CD4-positive, alpha-beta memory T cell (primary cell): ENCODE data around the gene PNRC1. TPM values are rescaled to one million over a fixed set of nuclear protein-coding genes. Genes with fewer than 3 reads are reported as not detected.

ENCODE experiments used
- CTCF ChIA-PET: fragments of 350-600 bp; sonication (Branson Sonifier 250); formaldehyde crosslinking; loops from one replicate; lab custom pipeline; 2021; ENCODE audit warnings: inconsistent platforms; ENCODE audit not compliant: partially characterized antibody; lab: Charles Lee
- POLR2A ChIA-PET: fragments of 350-600 bp; sonication (Branson Sonifier 250); formaldehyde crosslinking; loops from one replicate; lab custom pipeline; 2021; ENCODE audit not compliant: partially characterized antibody; lab: Charles Lee
- DNase-seq, 5 donors: peaks; one replicate each; pipeline versions ENCODE4 v3.0.0 to v3.0.0-alpha.2; 2020 to 2022; ENCODE audit warnings: mixed read lengths in 1 of 5
- H3K27ac ChIP-seq: one replicate; pipeline ENCODE4 v1.7.0; 2013; ENCODE audit warnings: low read depth, low read length
- H3K27me3 ChIP-seq: 2 replicates; pipeline ENCODE4 v1.7.0; 2013; ENCODE audit warnings: mild to moderate bottlenecking, low read length, moderate library complexity; ENCODE audit not compliant: insufficient read depth
- H3K36me3 ChIP-seq: 2 replicates; pipeline ENCODE4 v1.7.0; 2013; ENCODE audit warnings: mild to moderate bottlenecking, low read length, moderate library complexity; ENCODE audit not compliant: insufficient read depth
- H3K4me1 ChIP-seq: 2 replicates; pipeline ENCODE4 v1.7.0; 2013; ENCODE audit warnings: mild to moderate bottlenecking, low read length, moderate library complexity; ENCODE audit not compliant: insufficient read depth
- H3K4me3 ChIP-seq, 2 donors: one replicate each; pipeline ENCODE4 v1.7.0; 2013; ENCODE audit warnings: low read length in 2 of 2, mild to moderate bottlenecking in 1 of 2
- H3K9me3 ChIP-seq, 2 donors: one replicate each; pipeline ENCODE4 v1.7.0; 2013; ENCODE audit warnings: low read length in 2 of 2, control low read depth in 1 of 2; ENCODE audit not compliant: control insufficient read depth in 1 of 2
- H3K27ac Mint-ChIP-seq, 7 donors: one replicate each; pipeline ENCODE4 v1.8.0; 2020 to 2021; ENCODE audit warnings: mixed read lengths in 7 of 7, mild to moderate bottlenecking in 6 of 7, inconsistent platforms in 3 of 7, moderate library complexity in 3 of 7
- H3K27me3 Mint-ChIP-seq, 2 donors: one replicate each; pipeline ENCODE4 v1.8.0; 2020 to 2021; ENCODE audit warnings: mixed read lengths in 2 of 2
- H3K36me3 Mint-ChIP-seq, 2 donors: one replicate each; pipeline ENCODE4 v1.8.0; 2020 to 2021; ENCODE audit warnings: mixed read lengths in 2 of 2, inconsistent platforms in 1 of 2, mild to moderate bottlenecking in 1 of 2
- H3K4me1 Mint-ChIP-seq, 4 donors: one replicate each; pipeline ENCODE4 v1.8.0; 2020 to 2021; ENCODE audit warnings: mixed read lengths in 4 of 4, mild to moderate bottlenecking in 1 of 4
- H3K4me3 Mint-ChIP-seq, 8 donors: one replicate each; pipeline ENCODE4 v1.8.0; 2020 to 2021; ENCODE audit warnings: mixed read lengths in 8 of 8, mild to moderate bottlenecking in 7 of 8, moderate library complexity in 6 of 8, inconsistent platforms in 3 of 8
- H3K9me3 Mint-ChIP-seq, 8 donors: one replicate each; pipeline ENCODE4 v1.8.0; 2020 to 2021; ENCODE audit warnings: mixed read lengths in 8 of 8, mild to moderate bottlenecking in 5 of 8, inconsistent platforms in 3 of 8, moderate library complexity in 1 of 8
- intact Hi-C: fragments of 100-400 bp; cut with micrococcal nuclease; formaldehyde crosslinking; loops from one replicate; pipeline ENCODE4 v1.15.1; 2023
- polyA plus RNA-seq, 2 donors: library from polyadenylated mRNA; unstranded; fragments of 300-500 nt; fragmentation: Illumina TruSeq; gene quantifications; one replicate each; pipeline ENCODE4 v1.2.3, GENCODE V29; 2021
- total RNA-seq, 2 experiments: library from RNA; stranded (reverse); gene quantifications; one replicate each; pipeline ENCODE4 v1.2.3, GENCODE V29; 2021

Gene PNRC1
- total and polyA plus RNA-seq, 4 experiments from 2014 or later, result 390 to 667 (median 569) TPM

GRCh38 chr6:89116702-89117101 is 36.2 kb downstream of the PNRC1 start:
- CTCF ChIA-PET, result interaction anchor here (1.9 to 4.1 kb wide), 2 partner anchors 37 to 134 kb away, joined by 5 to 13 read pairs; partner anchors contain the start of gene PNRC1
- intact Hi-C loops, result no loop called here

GRCh38 chr6:89117211-89118108 is 36.9 kb downstream of the PNRC1 start, which contains the start of gene SRSF12:
TSS of gene SRSF12 (minus strand) at chr6:89118071. CDS start at chr6:89117887, 184 bp downstream.
- CTCF ChIA-PET, result interaction anchor here (0.9 to 4.1 kb wide), 3 partner anchors 35 to 135 kb away, joined by 3 to 13 read pairs (median 5); partner anchors contain the start of gene PNRC1
- H3K4me1 ChIP-seq, result peaks cover 7% of the 10 kb centered on the region
- no peaks in the 10 kb centered on the region for H3K9me3 Mint-ChIP-seq
- intact Hi-C loops, result no loop called here
- no peaks in the 10 kb centered on the region for H3K36me3 ChIP-seq
- H3K9me3 ChIP-seq, result no peaks in the 10 kb centered on the region
- peak within 1 kb of the TSS in 4 of 7 donors; percentile 1 to 71 (median 34) for H3K27ac Mint-ChIP-seq
- H3K27me3 ChIP-seq, result no peaks in the 10 kb centered on the region
- H3K4me1 Mint-ChIP-seq, result peaks cover 6 to 14% (median 11%) of the 10 kb centered on the region in 4 donors
- POLR2A ChIA-PET, result interaction anchor here (1.1 to 1.9 kb wide), 4 partner anchors 9 to 37 kb away, joined by 3 to 14 read pairs (median 4); partner anchors contain the start of gene PNRC1
- no peaks in the 10 kb centered on the region for H3K36me3 Mint-ChIP-seq
- peak within 1 kb of the TSS; percentile 75 to 91 (median 84) for H3K4me3 Mint-ChIP-seq
- H3K27me3 Mint-ChIP-seq, result no peaks in the 10 kb centered on the region
- peak; percentile 18 to 46 (median 36) for DNase-seq
- peak within 1 kb of the TSS in 1 of 2 donors; percentile 58 for H3K4me3 ChIP-seq
- H3K27ac ChIP-seq, result no peak within 1 kb of the TSS

More at GRCh38 chr6:89116702-89117101, 36.2 kb downstream of the PNRC1 start:
- Histone ChIP-seq H3K4me1 (peaks cover 7% of the 10 kb centered on the region), H3K4me3 (peak overlapping the region in 1 of 2 donors; percentile 58), H3K27ac (no peak overlapping the region), H3K9me3 (no peaks in the 10 kb centered on the region), H3K36me3 (no peaks in the 10 kb centered on the region), H3K27me3 (no peaks in the 10 kb centered on the region)
- DNase-seq, result no peak
- Mint-ChIP-seq H3K36me3 (no peaks in the 10 kb centered on the region), H3K9me3 (no peaks in the 10 kb centered on the region), H3K4me3 (peak overlapping the region; percentile 74 to 91 (median 84)), H3K27me3 (no peaks in the 10 kb centered on the region), H3K4me1 (peaks cover 6 to 14% (median 11%) of the 10 kb centered on the region in 4 donors), H3K27ac (peak overlapping the region in 2 of 7 donors; percentile 15 to 71)
- POLR2A ChIA-PET, result interaction anchor here (1.1 to 1.9 kb wide), 4 partner anchors 9 to 36 kb away, joined by 3 to 14 read pairs (median 4); partner anchors contain the start of gene PNRC1

DNA sequence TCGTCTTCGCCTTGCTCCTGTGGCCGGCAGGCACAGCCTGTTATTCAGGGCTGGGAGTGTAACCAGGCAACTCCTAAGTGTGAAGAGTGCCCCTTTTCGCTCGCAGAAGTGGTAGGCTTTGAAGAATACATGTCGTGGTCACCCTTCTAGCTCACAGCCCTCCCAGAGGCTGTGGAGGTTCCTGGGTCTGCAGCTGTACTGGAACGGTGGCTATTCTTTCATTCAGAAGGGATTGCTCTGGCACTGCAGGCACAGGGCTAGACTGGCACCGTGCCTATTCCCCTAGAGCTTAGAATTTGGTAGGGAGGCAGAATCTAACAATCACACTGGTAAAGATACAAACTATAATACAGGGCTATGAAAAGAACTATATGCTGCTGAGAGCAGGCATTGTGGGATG is 38.4 kb downstream of the PNRC1 start:
- peak overlapping the region; percentile 23 to 75 (median 68) for H3K4me3 Mint-ChIP-seq
- peak overlapping the region in 1 of 7 donors; percentile 66 for H3K27ac Mint-ChIP-seq
- Histone ChIP-seq H3K4me3 (no peak overlapping the region), H3K36me3 (no peaks in the 10 kb centered on the region), H3K27ac (no peak overlapping the region), H3K27me3 (no peaks in the 10 kb centered on the region), H3K4me1 (peaks cover 7% of the 10 kb centered on the region), H3K9me3 (no peaks in the 10 kb centered on the region)
- DNase-seq, result no peak
- intact Hi-C loops, result no loop called here
- no peaks in the 10 kb centered on the region for H3K27me3 Mint-ChIP-seq
- H3K9me3 Mint-ChIP-seq, result no peaks in the 10 kb centered on the region
- H3K4me1 Mint-ChIP-seq, result peaks cover 6 to 14% (median 11%) of the 10 kb centered on the region in 4 donors
- ChIA-PET POLR2A (interaction anchor here (1.1 kb wide), 1 partner anchor 39 kb away, joined by 4 read pairs; the partner anchor contains the start of gene PNRC1), CTCF (interaction anchor here (0.7 to 4.1 kb wide), 2 partner anchors 39 to 135 kb away, joined by 5 to 13 read pairs; partner anchors contain the start of gene PNRC1)
- no peaks in the 10 kb centered on the region for H3K36me3 Mint-ChIP-seq

- H3K4me3 ChIP-seq, result no peak overlapping the region
- ChIA-PET CTCF (interaction anchor here (0.7 to 1.4 kb wide), 5 partner anchors 9 to 138 kb away, joined by 3 to 4 read pairs (median 3); no protein-coding TSS in a partner anchor), POLR2A (interaction anchor here (1.0 to 1.2 kb wide), 3 partner anchors 25 to 39 kb away, joined by 3 to 5 read pairs (median 3); partner anchors contain the start of genes PM20D2 and PNRC1)
- H3K4me1 ChIP-seq, result peaks cover 7% of the 10 kb centered on the region
- no peaks in the 10 kb centered on the region for H3K36me3 ChIP-seq
- no peaks in the 10 kb centered on the region for H3K27me3 ChIP-seq
- intact Hi-C loops, result loop anchor here (5.0 kb wide), 2 partner anchors 122 to 252 kb away; no protein-coding TSS in a partner anchor
- no peak overlapping the region for H3K27ac ChIP-seq
- Mint-ChIP-seq H3K9me3 (no peaks in the 10 kb centered on the region), H3K27ac (no peak overlapping the region), H3K4me3 (peak overlapping the region in 1 of 8 donors; percentile 35), H3K36me3 (no peaks in the 10 kb centered on the region), H3K4me1 (peaks cover 6 to 14% (median 11%) of the 10 kb centered on the region in 4 donors), H3K27me3 (no peaks in the 10 kb centered on the region)
- H3K9me3 ChIP-seq, result no peaks in the 10 kb centered on the region
- DNase-seq, result no peak
Observed at GRCh38 chr6:89120371-89120770, 39.8 kb downstream of the PNRC1 start.

DNA sequence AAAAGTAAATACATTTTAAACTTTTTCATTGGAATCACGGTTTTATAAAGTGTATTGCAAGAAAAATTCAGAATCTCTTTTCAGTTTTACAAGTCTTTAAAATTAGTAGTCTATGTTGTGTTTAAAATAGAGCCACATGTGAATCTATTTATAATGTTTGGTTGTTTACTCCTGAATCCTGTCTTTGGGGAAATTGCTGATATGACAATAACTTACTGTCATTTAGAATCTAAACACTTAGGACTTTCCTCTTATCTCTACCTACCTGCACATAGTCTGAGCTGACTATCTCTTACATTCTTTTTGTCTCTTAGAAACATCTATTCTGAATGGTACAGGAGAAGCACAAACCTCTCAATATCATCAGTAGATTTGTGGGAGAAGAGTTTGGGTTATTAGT is 41.4 kb downstream of the PNRC1 start:
- ChIA-PET POLR2A (no interaction called here), CTCF (interaction anchor here (0.7 to 1.5 kb wide), 5 partner anchors 13 to 245 kb away, joined by 3 to 4 read pairs (median 3); no protein-coding TSS in a partner anchor)
- Histone ChIP-seq H3K9me3 (no peaks in the 10 kb centered on the region), H3K27me3 (no peaks in the 10 kb centered on the region), H3K4me3 (no peak overlapping the region), H3K36me3 (no peaks in the 10 kb centered on the region), H3K27ac (no peak overlapping the region), H3K4me1 (peaks cover 4% of the 10 kb centered on the region)
- Mint-ChIP-seq H3K4me3 (no peak overlapping the region), H3K27me3 (no peaks in the 10 kb centered on the region), H3K4me1 (peaks cover 4 to 12% (median 8%) of the 10 kb centered on the region in 4 donors), H3K9me3 (peaks cover 0 to 2% (median 0%) of the 10 kb centered on the region in 8 donors), H3K36me3 (peaks cover 0 to 2% of the 10 kb centered on the region in 2 donors), H3K27ac (no peak overlapping the region)
- DNase-seq, result no peak
- intact Hi-C loops, result loop anchor here (2.0 to 5.0 kb wide), 4 partner anchors 120 to 489 kb away; no protein-coding TSS in a partner anchor

GRCh38 chr6:89122625-89123024 is 42.1 kb downstream of the PNRC1 start:
- CTCF ChIA-PET, result interaction anchor here (0.6 to 1.3 kb wide), 7 partner anchors 12 to 245 kb away, joined by 3 to 4 read pairs (median 3); no protein-coding TSS in a partner anchor
- no peak overlapping the region for H3K27ac ChIP-seq
- POLR2A ChIA-PET, result interaction anchor here (0.6 kb wide), 1 partner anchor 42 kb away, joined by 3 read pairs; the partner anchor contains the start of gene PNRC1
- no peaks in the 10 kb centered on the region for H3K4me1 ChIP-seq
- H3K27ac Mint-ChIP-seq, result no peak overlapping the region
- DNase-seq, result peak in 3 of 5 donors; percentile 15 to 26 (median 19)
- no peak overlapping the region for H3K4me3 ChIP-seq
- no peaks in the 10 kb centered on the region for H3K36me3 ChIP-seq
- H3K9me3 Mint-ChIP-seq, result peaks cover 0 to 3% (median 0%) of the 10 kb centered on the region in 8 donors
- H3K36me3 Mint-ChIP-seq, result peaks cover 0 to 4% of the 10 kb centered on the region in 2 donors
- H3K27me3 Mint-ChIP-seq, result no peaks in the 10 kb centered on the region
- peaks cover 1 to 8% (median 5%) of the 10 kb centered on the region in 4 donors for H3K4me1 Mint-ChIP-seq
- intact Hi-C loops, result loop anchor here (2.0 to 5.0 kb wide), 4 partner anchors 120 to 488 kb away; no protein-coding TSS in a partner anchor
- H3K9me3 ChIP-seq, result no peaks in the 10 kb centered on the region
- H3K27me3 ChIP-seq, result no peaks in the 10 kb centered on the region
- no peak overlapping the region for H3K4me3 Mint-ChIP-seq
